OCI-LY7 (cell line): ENCODE data around the gene ZCWPW2.

ENCODE experiments used
- CTCF ChIP-seq: fragments of 200-600 bp; sonication (generic); conservative IDR thresholded peaks from 2 replicates; pipeline ENCODE4 v1.5.1; 2014; ENCODE audit warnings: mild to moderate bottlenecking, antibody characterized with exemption, low read length, moderate library complexity, mixed read lengths
- EZH2phosphoT487 ChIP-seq: fragments of 200-600 bp; sonication (generic); IDR thresholded peaks from 2 replicates; pipeline ENCODE4 v1.6.1; 2018; ENCODE audit warnings: low read depth, borderline replicate concordance, mild to moderate bottlenecking, mixed run types, antibody characterized with exemption, low read length, moderate library complexity, mixed read lengths

- TF ChIP-seq CTCF = no peak
- TF ChIP-seq EZH2phosphoT487 = no peak
Measured at GRCh38 chr3:28504976-28505375, 156.5 kb downstream of the ZCWPW2 start.
